Gastroesophageal sphincter (tissue), 3 donors: ENCODE measurements around the gene DCTN2.

ENCODE experiments used
- EP300 ChIP-seq: sonication (generic); formaldehyde crosslinking; IDR thresholded peaks from one replicate; pipeline ENCODE4 v1.6.1; 2017; ENCODE audit warnings: antibody characterized with exemption, mild to moderate bottlenecking
- TF ChIP-seq, protein P1 (sequence below), 4 experiments: fragments of 200-600 bp in 2 of 4; fragments of 450-650 bp in 2 of 4; sonication (generic) in 1 of 4; IDR thresholded peaks; one replicate each; pipeline ENCODE4 v1.5.1; 2017 to 2019; ENCODE audit warnings: antibody characterized with exemption in 4 of 4, mild to moderate bottlenecking in 2 of 4, moderate library complexity in 2 of 4

- no peak for TF ChIP-seq EP300
- TF ChIP-seq, protein P1, sequence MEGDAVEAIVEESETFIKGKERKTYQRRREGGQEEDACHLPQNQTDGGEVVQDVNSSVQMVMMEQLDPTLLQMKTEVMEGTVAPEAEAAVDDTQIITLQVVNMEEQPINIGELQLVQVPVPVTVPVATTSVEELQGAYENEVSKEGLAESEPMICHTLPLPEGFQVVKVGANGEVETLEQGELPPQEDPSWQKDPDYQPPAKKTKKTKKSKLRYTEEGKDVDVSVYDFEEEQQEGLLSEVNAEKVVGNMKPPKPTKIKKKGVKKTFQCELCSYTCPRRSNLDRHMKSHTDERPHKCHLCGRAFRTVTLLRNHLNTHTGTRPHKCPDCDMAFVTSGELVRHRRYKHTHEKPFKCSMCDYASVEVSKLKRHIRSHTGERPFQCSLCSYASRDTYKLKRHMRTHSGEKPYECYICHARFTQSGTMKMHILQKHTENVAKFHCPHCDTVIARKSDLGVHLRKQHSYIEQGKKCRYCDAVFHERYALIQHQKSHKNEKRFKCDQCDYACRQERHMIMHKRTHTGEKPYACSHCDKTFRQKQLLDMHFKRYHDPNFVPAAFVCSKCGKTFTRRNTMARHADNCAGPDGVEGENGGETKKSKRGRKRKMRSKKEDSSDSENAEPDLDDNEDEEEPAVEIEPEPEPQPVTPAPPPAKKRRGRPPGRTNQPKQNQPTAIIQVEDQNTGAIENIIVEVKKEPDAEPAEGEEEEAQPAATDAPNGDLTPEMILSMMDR (IDR thresholded peaks at IDR 0.05), result no peak
Observed at GRCh38 chr12:57533108-57533507, 13.9 kb downstream of the DCTN2 start.
